Measurements from ENCODE around the gene KCNK6.

- TF ChIP-seq EZH2 (IDR thresholded peaks at IDR 0.05; ENCODE audit: borderline replicate concordance, low read length) (no peak), CTCF (conservative IDR thresholded peaks at IDR 0.05 in 1 of 2, IDR thresholded peaks at IDR 0.05 in 1 of 2; ENCODE audit: extremely low read depth in 1 of 2, insufficient read depth in 1 of 2, low read depth in 1 of 2, low read length in 2 of 2) (no peak)
Observed at GRCh38 chr19:38376576-38376975, 56.9 kb downstream of the KCNK6 start.

Data from mammary epithelial cell (primary cell).